Neural progenitor cell (in vitro differentiated cells): Measurements from ENCODE around the gene CACNA1E.

Experiments
- EZH2phosphoT487 ChIP-seq: fragments of 200-600 bp; sonication (generic); IDR thresholded peaks from 2 replicates; pipeline ENCODE4 v1.6.1; 2017; ENCODE audit warnings: antibody characterized with exemption
- TF ChIP-seq, protein P1 (sequence below): fragments of 200-600 bp; sonication (generic); IDR thresholded peaks from 2 replicates; pipeline ENCODE4 v1.5.1; 2017; ENCODE audit warnings: antibody characterized with exemption, mild to moderate bottlenecking

DNA sequence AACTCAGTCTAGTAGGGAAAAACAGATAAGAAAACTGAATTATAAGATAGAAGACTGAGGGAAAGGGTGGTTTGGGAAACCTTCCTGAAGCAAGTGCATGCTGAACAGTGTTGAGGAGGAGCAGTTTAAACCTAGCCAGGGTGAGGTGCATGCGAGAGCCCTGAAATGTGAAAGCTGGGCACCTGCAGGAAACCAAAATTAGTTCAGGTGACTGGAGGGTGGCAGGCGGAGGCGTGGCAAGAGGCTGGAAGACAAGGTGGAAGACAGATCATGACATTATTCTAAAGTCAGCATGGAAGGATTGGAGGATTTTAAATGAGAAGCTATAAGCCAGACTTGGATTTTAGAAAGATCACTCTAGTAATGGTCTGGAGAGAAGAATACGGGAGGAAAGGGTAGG, 75.1 kb downstream of the CACNA1E start:
- TF ChIP-seq, protein P1, sequence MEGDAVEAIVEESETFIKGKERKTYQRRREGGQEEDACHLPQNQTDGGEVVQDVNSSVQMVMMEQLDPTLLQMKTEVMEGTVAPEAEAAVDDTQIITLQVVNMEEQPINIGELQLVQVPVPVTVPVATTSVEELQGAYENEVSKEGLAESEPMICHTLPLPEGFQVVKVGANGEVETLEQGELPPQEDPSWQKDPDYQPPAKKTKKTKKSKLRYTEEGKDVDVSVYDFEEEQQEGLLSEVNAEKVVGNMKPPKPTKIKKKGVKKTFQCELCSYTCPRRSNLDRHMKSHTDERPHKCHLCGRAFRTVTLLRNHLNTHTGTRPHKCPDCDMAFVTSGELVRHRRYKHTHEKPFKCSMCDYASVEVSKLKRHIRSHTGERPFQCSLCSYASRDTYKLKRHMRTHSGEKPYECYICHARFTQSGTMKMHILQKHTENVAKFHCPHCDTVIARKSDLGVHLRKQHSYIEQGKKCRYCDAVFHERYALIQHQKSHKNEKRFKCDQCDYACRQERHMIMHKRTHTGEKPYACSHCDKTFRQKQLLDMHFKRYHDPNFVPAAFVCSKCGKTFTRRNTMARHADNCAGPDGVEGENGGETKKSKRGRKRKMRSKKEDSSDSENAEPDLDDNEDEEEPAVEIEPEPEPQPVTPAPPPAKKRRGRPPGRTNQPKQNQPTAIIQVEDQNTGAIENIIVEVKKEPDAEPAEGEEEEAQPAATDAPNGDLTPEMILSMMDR: no peak
- no peak for TF ChIP-seq EZH2phosphoT487
